A549 (cell line): ENCODE data around the gene KCNJ11. TPM values are rescaled to one million over a fixed set of nuclear protein-coding genes. Genes with fewer than 3 reads are reported as not detected.

Experiments used
- ATAC-seq, 2 experiments: fragments of 200-7000 bp in 1 of 2; fragments of >200 bp in 1 of 2; cut with Nextera tagmentation in 1 of 2; cut with Tn5 transposase in 1 of 2; 3 replicates each; pipeline versions ENCODE4 v1.8.0 to v1.9.1; 2018 to 2020; ENCODE audit warnings: mild to moderate bottlenecking in 1 of 2, moderate library complexity in 1 of 2
- CTCF ChIA-PET: fragments of 300-600 bp; sonication (Branson Sonifier 250); formaldehyde crosslinking; extraction: SDS; loops from one replicate; lab custom pipeline; 2021; ENCODE audit warnings: antibody characterized with exemption, inconsistent platforms; lab: Yijun Ruan, JAX
- POLR2A ChIA-PET: fragments of 350-600 bp; formaldehyde crosslinking; extraction: SDS; loops from one replicate; lab custom pipeline; 2021; ENCODE audit warnings: antibody characterized with exemption, inconsistent platforms; lab: Yijun Ruan, JAX
- DNase-seq, 2 experiments: peaks; one replicate each; pipeline versions ENCODE4 v3.0.0 to v3.0.0-alpha.2; 2011 to 2016; ENCODE audit warnings: low read depth in 1 of 2, low spot score in 1 of 2
- FAIRE-seq: peaks from 2 replicates; lab custom pipeline; 2011; peaks lifted over from hg19 to GRCh38; lab: Jason Lieb, UNC
- H3K27ac ChIP-seq, 2 experiments: fragments of >200 bp; sonication (Bioruptor Twin); formaldehyde crosslinking; 3 replicates each; pipeline ENCODE4 v1.5.1; 2016 to 2017
- H3K4me1 ChIP-seq: fragments of >200 bp; sonication (Bioruptor Twin); formaldehyde crosslinking; 3 replicates; pipeline ENCODE4 v1.6.1; 2016
- H3K4me2 ChIP-seq: fragments of >200 bp; sonication (Bioruptor Twin); formaldehyde crosslinking; 3 replicates; pipeline ENCODE4 v1.6.1; 2016
- H3K4me3 ChIP-seq: fragments of >200 bp; sonication (Bioruptor Twin); formaldehyde crosslinking; 3 replicates; pipeline ENCODE4 v1.5.1; 2016
- H3K9me3 ChIP-seq: fragments of >200 bp; sonication (Bioruptor Twin); formaldehyde crosslinking; 3 replicates; pipeline ENCODE4 v1.6.1; 2016
- CBX8 ChIP-seq: fragments of 200-600 bp; sonication (generic); IDR thresholded peaks from 2 replicates; pipeline ENCODE4 v1.6.1; 2016
- EHMT2 ChIP-seq: fragments of 200-600 bp; sonication (generic); IDR thresholded peaks from 2 replicates; pipeline ENCODE4 v1.6.1; 2016; ENCODE audit warnings: antibody characterized with exemption, low read depth, mild to moderate bottlenecking, moderate library complexity
- FOSL2 ChIP-seq, 2 experiments: fragments of 450-650 bp in 1 of 2; fragments of >200 bp in 1 of 2; sonication (Bioruptor Twin) in 1 of 2; formaldehyde crosslinking; IDR thresholded peaks; 2 replicates each; pipeline versions ENCODE4 v1.5.0 to v1.6.1; 2016 to 2020; ENCODE audit warnings: mild to moderate bottlenecking in 1 of 2, moderate library complexity in 1 of 2
- HEYL ChIP-seq: fragments of 250-450 bp; sonication (Bioruptor Pico); IDR thresholded peaks from 2 replicates; pipeline ENCODE4 v1.8.0; 2021; ENCODE audit warnings: mild to moderate bottlenecking, moderate library complexity
- HOXB13 ChIP-seq: fragments of 250-450 bp; sonication (Bioruptor Pico); IDR thresholded peaks from 2 replicates; pipeline ENCODE4 v1.5.0; 2020; ENCODE audit warnings: low read depth, mild to moderate bottlenecking, moderate library complexity
- HOXB5 ChIP-seq: fragments of 250-450 bp; sonication (Bioruptor Pico); IDR thresholded peaks from 2 replicates; pipeline ENCODE4 v1.5.0; 2020; ENCODE audit warnings: mild to moderate bottlenecking, moderate library complexity
- JUNB ChIP-seq: fragments of >200 bp; sonication (Bioruptor Twin); formaldehyde crosslinking; IDR thresholded peaks from 2 replicates; pipeline ENCODE4 v1.6.1; 2016
- MAFK ChIP-seq: fragments of 450-650 bp; IDR thresholded peaks from 2 replicates; pipeline ENCODE4 v1.6.1; 2014; ENCODE audit not compliant: partially characterized antibody
- NFE2L2 ChIP-seq: fragments of 150-350 bp; conservative IDR thresholded peaks from 2 replicates; pipeline ENCODE4 v1.6.1; 2014; ENCODE audit warnings: low read length
- NPAS2 ChIP-seq: fragments of 250-450 bp; sonication (Bioruptor Pico); IDR thresholded peaks from 2 replicates; pipeline ENCODE4 v1.8.0; 2022; ENCODE audit warnings: mild to moderate bottlenecking, moderate library complexity, borderline replicate concordance
- RAD21 ChIP-seq, 2 experiments: fragments of >200 bp in 1 of 2; sonication (Bioruptor Twin) in 1 of 2; formaldehyde crosslinking in 1 of 2; IDR thresholded peaks in 1 of 2; conservative IDR thresholded peaks in 1 of 2; 2 replicates in 1 of 2; 3 replicates in 1 of 2; pipeline ENCODE4 v1.6.1; 2012 to 2018; ENCODE audit warnings: inconsistent platforms in 1 of 2
- RARB ChIP-seq: fragments of 250-450 bp; sonication (Bioruptor Pico); IDR thresholded peaks from 2 replicates; pipeline ENCODE4 v1.8.0; 2021; ENCODE audit warnings: mild to moderate bottlenecking, moderate library complexity
- RNF2 ChIP-seq: fragments of 200-600 bp; sonication (generic); IDR thresholded peaks from 2 replicates; pipeline ENCODE4 v1.6.1; 2016; ENCODE audit warnings: low read depth, mild to moderate bottlenecking, antibody characterized with exemption, moderate library complexity, borderline replicate concordance
- ZSCAN20 ChIP-seq: fragments of 250-450 bp; sonication (Bioruptor Pico); IDR thresholded peaks from 2 replicates; pipeline ENCODE4 v1.8.0; 2022; ENCODE audit warnings: mild to moderate bottlenecking, moderate library complexity
- WGBS: methylation state at CpG from one replicate; pipeline ENCODE4 v1.1.6; 2017; ENCODE audit errors: missing lambda C conversion rate; 5-methylcytosine and 5-hydroxymethylcytosine counted together
- polyA plus RNA-seq, 4 experiments: library from polyadenylated mRNA; depleted of rRNA in 3 of 4; stranded (reverse); fragments of >200 nt; fragmentation: RNase III in 1 of 4; extraction: RNeasy Plus Mini Kit Qiagen cat#74134 plus additional on column Dnase treatment in 1 of 4; gene quantifications; 2 replicates in 3 of 4; 3 replicates in 1 of 4; pipeline ENCODE4 v1.2.3, GENCODE V29; 2011 to 2017
- TF ChIP-seq, protein P1 (sequence below): fragments of 450-650 bp; IDR thresholded peaks from 2 replicates; pipeline ENCODE4 v1.6.1; 2014; ENCODE audit warnings: antibody characterized with exemption
- TF ChIP-seq, protein P2 (sequence below): fragments of 250-450 bp; sonication (Bioruptor Pico); IDR thresholded peaks from 2 replicates; pipeline ENCODE4 v1.5.0; 2021; ENCODE audit warnings: mild to moderate bottlenecking, moderate library complexity, borderline replicate concordance
- TF ChIP-seq, protein P3 (sequence below): fragments of >200 bp; sonication (Bioruptor Twin); formaldehyde crosslinking; IDR thresholded peaks from 3 replicates; pipeline ENCODE4 v1.5.1; 2016
- TF ChIP-seq, protein P4 (sequence below): IDR thresholded peaks from 2 replicates; pipeline ENCODE4 v1.6.1; 2012; ENCODE audit warnings: low read depth, borderline replicate concordance

KCNJ11 gene
- polyA plus RNA-seq, 2 of the 4 experiments (the other 2 are of a cell fraction) = 0.18 to 0.53 TPM

DNA sequence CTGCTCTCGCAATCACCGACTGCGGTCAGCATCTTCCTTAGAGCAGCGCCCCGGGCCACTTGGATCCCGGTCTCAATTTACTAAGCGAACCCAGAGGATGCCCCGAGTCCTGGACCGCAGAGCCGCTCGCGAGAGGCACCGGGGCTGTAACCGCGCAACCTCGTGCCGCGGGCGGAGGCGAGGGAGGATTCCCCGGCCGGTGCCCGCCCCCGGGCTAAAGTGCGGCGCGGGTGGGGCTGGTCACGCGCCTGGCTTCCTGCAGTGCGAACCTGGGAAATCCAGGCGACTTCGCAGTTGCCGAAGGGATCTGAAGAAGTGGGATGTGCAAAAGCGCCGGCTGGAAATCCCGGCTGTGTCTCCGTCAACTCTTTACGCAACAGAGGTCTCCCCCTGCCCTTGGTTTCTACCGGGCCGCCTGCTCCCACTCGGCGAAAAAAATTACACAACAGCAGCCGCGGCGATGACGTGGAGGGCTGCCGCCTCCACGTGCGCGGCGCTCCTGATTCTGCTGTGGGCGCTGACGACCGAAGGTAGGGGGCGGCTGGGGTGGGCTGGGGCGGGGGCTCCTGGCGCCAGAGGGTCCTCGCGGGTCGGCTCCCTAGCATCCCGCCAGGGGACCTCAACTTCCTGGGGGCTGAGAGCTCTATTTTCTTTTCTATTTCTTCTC is 36.8 kb downstream of the KCNJ11 start, which contains the start of gene NCR3LG1 (continued):
- TF ChIP-seq, protein P1, sequence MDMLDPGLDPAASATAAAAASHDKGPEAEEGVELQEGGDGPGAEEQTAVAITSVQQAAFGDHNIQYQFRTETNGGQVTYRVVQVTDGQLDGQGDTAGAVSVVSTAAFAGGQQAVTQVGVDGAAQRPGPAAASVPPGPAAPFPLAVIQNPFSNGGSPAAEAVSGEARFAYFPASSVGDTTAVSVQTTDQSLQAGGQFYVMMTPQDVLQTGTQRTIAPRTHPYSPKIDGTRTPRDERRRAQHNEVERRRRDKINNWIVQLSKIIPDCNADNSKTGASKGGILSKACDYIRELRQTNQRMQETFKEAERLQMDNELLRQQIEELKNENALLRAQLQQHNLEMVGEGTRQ = peak; percentile 33; the same call in 1 of the 2 replicates

DNA sequence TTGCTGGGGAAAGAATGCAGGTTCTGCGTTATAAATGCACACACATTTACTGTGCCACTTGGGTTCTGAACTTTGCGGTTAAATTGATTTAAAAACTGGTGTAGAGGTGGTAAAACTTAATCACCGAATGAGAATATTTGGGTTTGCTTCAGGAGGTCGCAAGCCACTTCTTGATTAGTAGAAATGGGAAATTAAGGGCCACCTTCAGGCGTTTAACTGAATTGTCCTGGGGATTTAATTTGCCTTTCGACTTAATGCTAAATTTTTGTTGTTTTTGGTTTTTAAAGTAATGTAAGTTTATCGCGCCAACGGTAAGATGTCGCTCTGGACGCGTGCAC is 37.3 kb downstream of the KCNJ11 start:
- POLR2A ChIA-PET = no interaction called here
- CTCF ChIA-PET = interaction anchor here (0.9 to 1.2 kb wide), 2 partner anchors 34 to 121 kb away, joined by 4 to 7 read pairs; no protein-coding TSS in a partner anchor
- 72% methylated on average over 12 of the region's 12 CpGs for whole genome bisulfite sequencing
- ATAC-seq = no peak
- no peaks in the 10 kb centered on the region for H3K9me3 ChIP-seq
- peak in 1 of 2 experiments; percentile 16 for DNase-seq
- peak overlapping the region in 1 of 2 experiments; percentile 86; a peak in 3 of 6 replicates for H3K27ac ChIP-seq
- H3K4me2 ChIP-seq = peak overlapping the region; percentile 96
- TF ChIP-seq RARB (CRISPR knock-in tag) (no peak), HOXB13 (no peak), NFE2L2 (no peak), RNF2 (no peak), HOXB5 (CRISPR knock-in tag) (no peak), EHMT2 (no peak), MAFK (no peak)
- TF ChIP-seq, protein P2, sequence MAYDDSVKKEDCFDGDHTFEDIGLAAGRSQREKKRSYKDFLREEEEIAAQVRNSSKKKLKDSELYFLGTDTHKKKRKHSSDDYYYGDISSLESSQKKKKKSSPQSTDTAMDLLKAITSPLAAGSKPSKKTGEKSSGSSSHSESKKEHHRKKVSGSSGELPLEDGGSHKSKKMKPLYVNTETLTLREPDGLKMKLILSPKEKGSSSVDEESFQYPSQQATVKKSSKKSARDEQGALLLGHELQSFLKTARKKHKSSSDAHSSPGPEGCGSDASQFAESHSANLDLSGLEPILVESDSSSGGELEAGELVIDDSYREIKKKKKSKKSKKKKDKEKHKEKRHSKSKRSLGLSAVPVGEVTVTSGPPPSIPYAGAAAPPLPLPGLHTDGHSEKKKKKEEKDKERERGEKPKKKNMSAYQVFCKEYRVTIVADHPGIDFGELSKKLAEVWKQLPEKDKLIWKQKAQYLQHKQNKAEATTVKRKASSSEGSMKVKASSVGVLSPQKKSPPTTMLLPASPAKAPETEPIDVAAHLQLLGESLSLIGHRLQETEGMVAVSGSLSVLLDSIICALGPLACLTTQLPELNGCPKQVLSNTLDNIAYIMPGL (CRISPR knock-in tag) = no peak
- TF ChIP-seq, protein P3, sequence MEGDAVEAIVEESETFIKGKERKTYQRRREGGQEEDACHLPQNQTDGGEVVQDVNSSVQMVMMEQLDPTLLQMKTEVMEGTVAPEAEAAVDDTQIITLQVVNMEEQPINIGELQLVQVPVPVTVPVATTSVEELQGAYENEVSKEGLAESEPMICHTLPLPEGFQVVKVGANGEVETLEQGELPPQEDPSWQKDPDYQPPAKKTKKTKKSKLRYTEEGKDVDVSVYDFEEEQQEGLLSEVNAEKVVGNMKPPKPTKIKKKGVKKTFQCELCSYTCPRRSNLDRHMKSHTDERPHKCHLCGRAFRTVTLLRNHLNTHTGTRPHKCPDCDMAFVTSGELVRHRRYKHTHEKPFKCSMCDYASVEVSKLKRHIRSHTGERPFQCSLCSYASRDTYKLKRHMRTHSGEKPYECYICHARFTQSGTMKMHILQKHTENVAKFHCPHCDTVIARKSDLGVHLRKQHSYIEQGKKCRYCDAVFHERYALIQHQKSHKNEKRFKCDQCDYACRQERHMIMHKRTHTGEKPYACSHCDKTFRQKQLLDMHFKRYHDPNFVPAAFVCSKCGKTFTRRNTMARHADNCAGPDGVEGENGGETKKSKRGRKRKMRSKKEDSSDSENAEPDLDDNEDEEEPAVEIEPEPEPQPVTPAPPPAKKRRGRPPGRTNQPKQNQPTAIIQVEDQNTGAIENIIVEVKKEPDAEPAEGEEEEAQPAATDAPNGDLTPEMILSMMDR = 0 out of 3 replicates have a peak, but pooled peaks have one; percentile 10
- peak overlapping the region; percentile 51 for H3K4me3 ChIP-seq
- H3K4me1 ChIP-seq = no peaks in the 10 kb centered on the region; the same call in 2 of the 3 replicates
- FAIRE-seq = no peak

DNA sequence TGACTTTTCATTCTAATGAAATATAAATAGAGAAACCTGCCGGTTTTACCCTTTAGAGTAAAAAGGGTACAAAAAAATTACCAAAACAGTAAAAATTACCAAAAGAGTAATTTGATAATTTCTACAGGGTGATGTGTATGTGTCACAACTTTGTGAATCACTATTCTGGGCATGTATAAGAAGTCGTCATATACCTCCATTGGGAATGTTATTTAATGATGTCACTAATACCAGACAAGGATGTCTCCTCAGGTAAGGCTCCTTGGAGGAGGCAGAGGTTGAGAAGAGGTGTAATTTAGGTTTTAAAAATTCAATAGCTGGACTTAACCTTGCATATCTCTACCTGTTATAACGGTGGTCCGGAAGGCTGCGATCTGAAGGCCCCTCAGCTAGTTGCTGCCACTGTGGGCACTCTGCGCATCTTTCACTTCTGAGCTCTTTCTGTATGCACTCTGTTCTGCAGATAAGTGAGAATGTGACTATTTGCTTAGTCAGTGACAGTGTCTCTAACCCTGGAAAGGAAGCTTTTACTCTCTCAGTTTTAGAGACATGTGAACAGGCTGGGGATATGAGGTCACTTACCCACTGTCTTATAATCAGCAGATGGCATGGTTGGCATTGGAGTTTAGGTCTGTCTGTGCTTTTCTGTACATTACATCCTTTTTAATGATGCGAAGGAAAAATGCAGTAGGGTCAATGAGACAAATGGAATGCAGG is 37.8 kb downstream of the KCNJ11 start:
- H3K4me1 ChIP-seq = no peaks in the 10 kb centered on the region; the same call in 2 of the 3 replicates
- WGBS = 92% methylated on average over 7 of the region's 7 CpGs
- no peak overlapping the region for H3K27ac ChIP-seq
- POLR2A ChIA-PET = no interaction called here
- H3K9me3 ChIP-seq = no peaks in the 10 kb centered on the region
- TF ChIP-seq FOSL2 (IDR thresholded peaks at IDR 0.05) = no peak
- no peak for TF ChIP-seq FOSL2 (CRISPR knock-in tag; IDR thresholded peaks at IDR 0.05)
- no peak for TF ChIP-seq NPAS2
- no peak for TF ChIP-seq RAD21 (conservative IDR thresholded peaks at IDR 0.05 in 1 of 2, IDR thresholded peaks at IDR 0.05 in 1 of 2)
- no peak for TF ChIP-seq HOXB5 (CRISPR knock-in tag)
- TF ChIP-seq, protein P4, sequence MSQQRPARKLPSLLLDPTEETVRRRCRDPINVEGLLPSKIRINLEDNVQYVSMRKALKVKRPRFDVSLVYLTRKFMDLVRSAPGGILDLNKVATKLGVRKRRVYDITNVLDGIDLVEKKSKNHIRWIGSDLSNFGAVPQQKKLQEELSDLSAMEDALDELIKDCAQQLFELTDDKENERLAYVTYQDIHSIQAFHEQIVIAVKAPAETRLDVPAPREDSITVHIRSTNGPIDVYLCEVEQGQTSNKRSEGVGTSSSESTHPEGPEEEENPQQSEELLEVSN = no peak
- TF ChIP-seq ZSCAN20 (CRISPR knock-in tag) = no peak
- no peak for TF ChIP-seq JUNB
- TF ChIP-seq CBX8 = no peak
- TF ChIP-seq HOXB13 = no peak
- TF ChIP-seq HEYL (CRISPR knock-in tag) = no peak
- TF ChIP-seq, protein P3 = no peak
- TF ChIP-seq, all 56 proteins: peak for 0
- FAIRE-seq (no peak), DNase-seq (no peak), ATAC-seq (no peak)
- H3K4me2 ChIP-seq = no peak overlapping the region
- no peak overlapping the region for H3K4me3 ChIP-seq
- CTCF ChIA-PET = interaction anchor here (0.9 to 1.2 kb wide), 2 partner anchors 34 to 120 kb away, joined by 4 to 7 read pairs; no protein-coding TSS in a partner anchor
